ENCODE data around the gene CUTC. TPM values are rescaled to one million over a fixed set of nuclear protein-coding genes. Genes with fewer than 3 reads are reported as not detected.

The CUTC gene
- total and polyA plus RNA-seq, 2 donors (not counting 1 experiment from before 2014, with no cell fraction given) = 19.4 to 22.6 TPM

GRCh38 chr10:99781734-99782429, 49.8 kb downstream of the CUTC start:
- peaks cover 22% of the 10 kb centered on the region for H3K4me1 ChIP-seq (ENCODE audit: control insufficient read depth, extremely low read depth, insufficient read depth, low read length)
- no peaks in the 10 kb centered on the region for H4K20me1 ChIP-seq (ENCODE audit: control insufficient read depth, extremely low read depth, insufficient read depth, low read length)
- no peak overlapping the region for H3K27ac ChIP-seq (ENCODE audit: insufficient read depth, low read length)
- no peaks in the 10 kb centered on the region for H3K27me3 ChIP-seq (ENCODE audit: control insufficient read depth, insufficient read depth, low read length)
- H3K36me3 ChIP-seq (ENCODE audit: control insufficient read depth, insufficient read depth, low read length) = no peaks in the 10 kb centered on the region
- H3K4me2 ChIP-seq (ENCODE audit: extremely low read depth, insufficient read depth, low read length) = no peak overlapping the region
- H3K9ac ChIP-seq (ENCODE audit: insufficient read depth, low read length) = no peak overlapping the region
- no peak for DNase-seq (ENCODE audit: low read depth in 2 of 2)
- no peak overlapping the region for H2AFZ ChIP-seq (ENCODE audit: low read length)
- no peak overlapping the region for H3K4me3 ChIP-seq (replicated peaks in 1 of 4; ENCODE audit: control extremely low read depth in 1 of 4, insufficient read depth in 1 of 4, low read depth in 3 of 4, low read length in 4 of 4)
- no peak for TF ChIP-seq EZH2 (IDR thresholded peaks at IDR 0.05; ENCODE audit: low read length, missing control alignments)
- no peaks in the 10 kb centered on the region for H3K79me2 ChIP-seq (ENCODE audit: control insufficient read depth, insufficient read depth, low read length)
- no peaks in the 10 kb centered on the region for H3K9me3 ChIP-seq (ENCODE audit: control insufficient read depth, insufficient read depth, low read depth, low read length)

GRCh38 chr10:99782447-99783286, 50.6 kb downstream of the CUTC start, which contains the start of gene ABCC2:
Gene ABCC2, plus strand, starts transcription at chr10:99782640. Its CDS starts 205 bp downstream, at chr10:99782845.
- Histone ChIP-seq H3K27me3 (ENCODE audit: control insufficient read depth, insufficient read depth, low read length) (no peaks in the 10 kb centered on the region), H3K4me3 (replicated peaks in 1 of 4; ENCODE audit: control extremely low read depth in 1 of 4, insufficient read depth in 1 of 4, low read depth in 3 of 4, low read length in 4 of 4) (no peak within 1 kb of the TSS), H3K9ac (ENCODE audit: insufficient read depth, low read length) (no peak within 1 kb of the TSS), H3K79me2 (ENCODE audit: control insufficient read depth, insufficient read depth, low read length) (no peaks in the 10 kb centered on the region), H3K27ac (ENCODE audit: insufficient read depth, low read length) (no peak within 1 kb of the TSS), H3K9me3 (ENCODE audit: control insufficient read depth, insufficient read depth, low read depth, low read length) (no peaks in the 10 kb centered on the region), H3K4me2 (ENCODE audit: extremely low read depth, insufficient read depth, low read length) (no peak within 1 kb of the TSS), H2AFZ (ENCODE audit: low read length) (no peak within 1 kb of the TSS), H4K20me1 (ENCODE audit: control insufficient read depth, extremely low read depth, insufficient read depth, low read length) (no peaks in the 10 kb centered on the region), H3K36me3 (ENCODE audit: control insufficient read depth, insufficient read depth, low read length) (no peaks in the 10 kb centered on the region), H3K4me1 (ENCODE audit: control insufficient read depth, extremely low read depth, insufficient read depth, low read length) (peaks cover 21% of the 10 kb centered on the region)
- TF ChIP-seq EZH2 (IDR thresholded peaks at IDR 0.05; ENCODE audit: low read length, missing control alignments) = no peak
- TF ChIP-seq, protein P1, sequence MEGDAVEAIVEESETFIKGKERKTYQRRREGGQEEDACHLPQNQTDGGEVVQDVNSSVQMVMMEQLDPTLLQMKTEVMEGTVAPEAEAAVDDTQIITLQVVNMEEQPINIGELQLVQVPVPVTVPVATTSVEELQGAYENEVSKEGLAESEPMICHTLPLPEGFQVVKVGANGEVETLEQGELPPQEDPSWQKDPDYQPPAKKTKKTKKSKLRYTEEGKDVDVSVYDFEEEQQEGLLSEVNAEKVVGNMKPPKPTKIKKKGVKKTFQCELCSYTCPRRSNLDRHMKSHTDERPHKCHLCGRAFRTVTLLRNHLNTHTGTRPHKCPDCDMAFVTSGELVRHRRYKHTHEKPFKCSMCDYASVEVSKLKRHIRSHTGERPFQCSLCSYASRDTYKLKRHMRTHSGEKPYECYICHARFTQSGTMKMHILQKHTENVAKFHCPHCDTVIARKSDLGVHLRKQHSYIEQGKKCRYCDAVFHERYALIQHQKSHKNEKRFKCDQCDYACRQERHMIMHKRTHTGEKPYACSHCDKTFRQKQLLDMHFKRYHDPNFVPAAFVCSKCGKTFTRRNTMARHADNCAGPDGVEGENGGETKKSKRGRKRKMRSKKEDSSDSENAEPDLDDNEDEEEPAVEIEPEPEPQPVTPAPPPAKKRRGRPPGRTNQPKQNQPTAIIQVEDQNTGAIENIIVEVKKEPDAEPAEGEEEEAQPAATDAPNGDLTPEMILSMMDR (conservative IDR thresholded peaks at IDR 0.05 in 1 of 2, IDR thresholded peaks at IDR 0.05 in 1 of 2; ENCODE audit: low read depth in 1 of 2, low read length in 2 of 2) = no peak
- DNase-seq (ENCODE audit: low read depth in 2 of 2) = no peak

GRCh38 chr10:99784016-99784726, 52.1 kb downstream of the CUTC start:
- DNase-seq (ENCODE audit: low read depth in 2 of 2) = peak; percentile 86 to 90
- peaks cover 19% of the 10 kb centered on the region for H3K4me1 ChIP-seq (ENCODE audit: control insufficient read depth, extremely low read depth, insufficient read depth, low read length)
- peak overlapping the region; percentile 58 for H3K27ac ChIP-seq (ENCODE audit: insufficient read depth, low read length)
- H3K9ac ChIP-seq (ENCODE audit: insufficient read depth, low read length) = no peak overlapping the region
- no peaks in the 10 kb centered on the region for H3K9me3 ChIP-seq (ENCODE audit: control insufficient read depth, insufficient read depth, low read depth, low read length)
- H4K20me1 ChIP-seq (ENCODE audit: control insufficient read depth, extremely low read depth, insufficient read depth, low read length) = no peaks in the 10 kb centered on the region
- no peaks in the 10 kb centered on the region for H3K27me3 ChIP-seq (ENCODE audit: control insufficient read depth, insufficient read depth, low read length)
- H3K4me3 ChIP-seq (replicated peaks in 1 of 4; ENCODE audit: control extremely low read depth in 1 of 4, insufficient read depth in 1 of 4, low read depth in 3 of 4, low read length in 4 of 4) = no peak overlapping the region
- TF ChIP-seq EZH2 (IDR thresholded peaks at IDR 0.05; ENCODE audit: low read length, missing control alignments) = no peak
- TF ChIP-seq, protein P1 (conservative IDR thresholded peaks at IDR 0.05 in 1 of 2, IDR thresholded peaks at IDR 0.05 in 1 of 2; ENCODE audit: low read depth in 1 of 2, low read length in 2 of 2) = no peak
- H3K4me2 ChIP-seq (ENCODE audit: extremely low read depth, insufficient read depth, low read length) = peak overlapping the region; percentile 11
- no peaks in the 10 kb centered on the region for H3K79me2 ChIP-seq (ENCODE audit: control insufficient read depth, insufficient read depth, low read length)
- H3K36me3 ChIP-seq (ENCODE audit: control insufficient read depth, insufficient read depth, low read length) = no peaks in the 10 kb centered on the region
- no peak overlapping the region for H2AFZ ChIP-seq (ENCODE audit: low read length)

All from fibroblast of lung (primary cell).